Loucy (cell line): ENCODE results near the gene EHD2.

Source experiments
- H2AFZ ChIP-seq: fragments of 200-600 bp; sonication (generic); 2 replicates; pipeline ENCODE4 v1.6.0; 2016; ENCODE audit warnings: antibody characterized with exemption, mild to moderate bottlenecking, low read length, moderate library complexity
- H3F3A ChIP-seq: fragments of 200-600 bp; 2 replicates; pipeline ENCODE4 v1.6.0; 2016; ENCODE audit warnings: antibody characterized with exemption, low read depth, mild to moderate bottlenecking
- H3K27me3 ChIP-seq: fragments of 200-600 bp; sonication (generic); 2 replicates; pipeline ENCODE4 v1.6.1; 2014; ENCODE audit warnings: low read length, mild to moderate bottlenecking; ENCODE audit not compliant: insufficient read depth, poor library complexity, severe bottlenecking
- H3K36me3 ChIP-seq: fragments of 200-600 bp; sonication (generic); 2 replicates; pipeline ENCODE4 v1.6.1; 2016; ENCODE audit warnings: low read length; ENCODE audit not compliant: insufficient read depth
- H3K4me1 ChIP-seq: fragments of 200-600 bp; sonication (generic); 2 replicates; pipeline ENCODE4 v1.5.1; 2014; ENCODE audit warnings: low read length, mild to moderate bottlenecking; ENCODE audit not compliant: insufficient read depth, poor library complexity, severe bottlenecking
- H3K4me2 ChIP-seq: fragments of 200-600 bp; sonication (generic); 2 replicates; pipeline ENCODE4 v1.6.0; 2014; ENCODE audit warnings: antibody characterized with exemption, low read length, low read depth, mild to moderate bottlenecking; ENCODE audit not compliant: poor library complexity, severe bottlenecking
- H3K4me3 ChIP-seq: fragments of 200-600 bp; sonication (generic); 2 replicates; pipeline ENCODE4 v1.5.1; 2014; ENCODE audit warnings: low read length, mild to moderate bottlenecking, mixed read lengths; ENCODE audit not compliant: poor library complexity, severe bottlenecking
- H3K79me2 ChIP-seq: fragments of 200-600 bp; sonication (generic); 2 replicates; pipeline ENCODE4 v1.6.1; 2014; ENCODE audit warnings: low read length; ENCODE audit not compliant: insufficient read depth
- H3K9ac ChIP-seq: fragments of 200-600 bp; sonication (generic); 2 replicates; pipeline ENCODE4 v1.6.0; 2014; ENCODE audit warnings: mild to moderate bottlenecking, low read depth, low read length, moderate library complexity; ENCODE audit not compliant: poor library complexity, severe bottlenecking
- H3K9me2 ChIP-seq: fragments of 200-600 bp; sonication (generic); replicated peaks from 2 replicates; pipeline ENCODE4 v1.6.1; 2016; ENCODE audit warnings: low read depth, low read length, mixed read lengths
- H3K9me3 ChIP-seq: fragments of 200-600 bp; sonication (generic); 2 replicates; pipeline ENCODE4 v1.6.1; 2014; ENCODE audit warnings: mild to moderate bottlenecking, antibody characterized with exemption, low read length, low read depth; ENCODE audit not compliant: insufficient read depth
- H4K20me1 ChIP-seq: fragments of 200-600 bp; sonication (generic); 2 replicates; pipeline ENCODE4 v1.6.0; 2014; ENCODE audit warnings: antibody characterized with exemption, low read length, mild to moderate bottlenecking; ENCODE audit not compliant: insufficient read depth, poor library complexity, severe bottlenecking
- EZH2phosphoT487 ChIP-seq: fragments of 200-600 bp; IDR thresholded peaks from 2 replicates; pipeline ENCODE4 v1.6.1; 2018; ENCODE audit warnings: antibody characterized with exemption, mild to moderate bottlenecking, moderate library complexity, borderline replicate concordance
- TF ChIP-seq, protein P1 (sequence below): fragments of 200-600 bp; sonication (generic); conservative IDR thresholded peaks from 2 replicates; pipeline ENCODE4 v1.5.1; 2014; ENCODE audit warnings: mild to moderate bottlenecking, antibody characterized with exemption, low read length

EHD2 gene

DNA sequence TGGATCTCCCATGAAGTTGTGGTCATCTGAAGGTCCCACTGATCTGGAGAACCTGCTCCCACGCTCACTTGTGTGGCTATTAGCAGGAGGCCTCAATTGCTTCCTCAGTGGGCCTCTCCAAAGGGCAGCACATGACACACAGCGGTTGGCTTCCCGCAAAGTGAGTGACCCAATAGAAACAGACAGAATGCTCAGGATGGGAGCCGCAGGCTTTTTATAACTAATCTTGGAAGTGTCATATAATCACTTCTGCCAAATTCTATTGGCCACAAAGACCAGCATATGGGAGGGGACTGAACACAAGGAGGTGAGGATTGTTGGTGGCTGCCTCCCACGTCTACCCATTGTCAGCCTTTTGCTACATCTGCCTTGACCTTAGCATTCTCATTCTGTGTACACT lies 22.1 kb upstream of the EHD2 start:
- no peak overlapping the region for H2AFZ ChIP-seq
- H3K4me3 ChIP-seq = no peak overlapping the region
- no peaks in the 10 kb centered on the region for H4K20me1 ChIP-seq
- no peak overlapping the region for H3K4me2 ChIP-seq
- TF ChIP-seq, protein P1, sequence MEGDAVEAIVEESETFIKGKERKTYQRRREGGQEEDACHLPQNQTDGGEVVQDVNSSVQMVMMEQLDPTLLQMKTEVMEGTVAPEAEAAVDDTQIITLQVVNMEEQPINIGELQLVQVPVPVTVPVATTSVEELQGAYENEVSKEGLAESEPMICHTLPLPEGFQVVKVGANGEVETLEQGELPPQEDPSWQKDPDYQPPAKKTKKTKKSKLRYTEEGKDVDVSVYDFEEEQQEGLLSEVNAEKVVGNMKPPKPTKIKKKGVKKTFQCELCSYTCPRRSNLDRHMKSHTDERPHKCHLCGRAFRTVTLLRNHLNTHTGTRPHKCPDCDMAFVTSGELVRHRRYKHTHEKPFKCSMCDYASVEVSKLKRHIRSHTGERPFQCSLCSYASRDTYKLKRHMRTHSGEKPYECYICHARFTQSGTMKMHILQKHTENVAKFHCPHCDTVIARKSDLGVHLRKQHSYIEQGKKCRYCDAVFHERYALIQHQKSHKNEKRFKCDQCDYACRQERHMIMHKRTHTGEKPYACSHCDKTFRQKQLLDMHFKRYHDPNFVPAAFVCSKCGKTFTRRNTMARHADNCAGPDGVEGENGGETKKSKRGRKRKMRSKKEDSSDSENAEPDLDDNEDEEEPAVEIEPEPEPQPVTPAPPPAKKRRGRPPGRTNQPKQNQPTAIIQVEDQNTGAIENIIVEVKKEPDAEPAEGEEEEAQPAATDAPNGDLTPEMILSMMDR = no peak
- no peak for TF ChIP-seq EZH2phosphoT487
- H3K27me3 ChIP-seq = no peaks in the 10 kb centered on the region
- no peaks in the 10 kb centered on the region for H3K79me2 ChIP-seq
- no peaks in the 10 kb centered on the region for H3K9me2 ChIP-seq
- H3K4me1 ChIP-seq = no peaks in the 10 kb centered on the region
- no peaks in the 10 kb centered on the region for H3F3A ChIP-seq
- no peaks in the 10 kb centered on the region; the same call in 1 of the 2 replicates for H3K36me3 ChIP-seq
- no peaks in the 10 kb centered on the region for H3K9me3 ChIP-seq
- H3K9ac ChIP-seq = no peak overlapping the region

DNA sequence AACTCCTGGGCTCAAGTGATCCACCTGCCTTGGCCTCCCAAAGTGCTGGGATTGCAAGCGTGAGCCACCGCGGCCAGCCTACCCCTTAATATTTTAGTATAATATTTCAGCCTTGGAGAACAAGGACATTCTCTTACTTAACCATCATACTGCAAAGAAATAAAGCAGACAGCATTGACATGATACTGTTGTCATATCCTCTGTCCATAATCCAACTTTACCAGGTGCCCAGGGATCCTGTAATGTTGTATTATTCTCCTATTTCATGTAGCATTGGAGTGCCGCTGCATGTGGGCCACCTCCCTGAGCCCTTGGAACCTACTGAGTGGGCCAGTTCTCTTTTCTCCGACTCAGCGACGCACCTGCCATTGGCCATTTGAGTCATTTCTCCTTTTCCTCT lies 21.4 kb upstream of the EHD2 start:
- Histone ChIP-seq H3K9ac (no peak overlapping the region), H3K4me1 (no peaks in the 10 kb centered on the region), H3F3A (no peaks in the 10 kb centered on the region), H3K9me3 (no peaks in the 10 kb centered on the region), H3K36me3 (no peaks in the 10 kb centered on the region; the same call in 1 of the 2 replicates), H3K27me3 (no peaks in the 10 kb centered on the region), H3K79me2 (no peaks in the 10 kb centered on the region), H2AFZ (no peak overlapping the region), H4K20me1 (no peaks in the 10 kb centered on the region), H3K4me3 (no peak overlapping the region), H3K9me2 (no peaks in the 10 kb centered on the region), H3K4me2 (no peak overlapping the region)
- TF ChIP-seq, protein P1 = no peak
- no peak for TF ChIP-seq EZH2phosphoT487

DNA sequence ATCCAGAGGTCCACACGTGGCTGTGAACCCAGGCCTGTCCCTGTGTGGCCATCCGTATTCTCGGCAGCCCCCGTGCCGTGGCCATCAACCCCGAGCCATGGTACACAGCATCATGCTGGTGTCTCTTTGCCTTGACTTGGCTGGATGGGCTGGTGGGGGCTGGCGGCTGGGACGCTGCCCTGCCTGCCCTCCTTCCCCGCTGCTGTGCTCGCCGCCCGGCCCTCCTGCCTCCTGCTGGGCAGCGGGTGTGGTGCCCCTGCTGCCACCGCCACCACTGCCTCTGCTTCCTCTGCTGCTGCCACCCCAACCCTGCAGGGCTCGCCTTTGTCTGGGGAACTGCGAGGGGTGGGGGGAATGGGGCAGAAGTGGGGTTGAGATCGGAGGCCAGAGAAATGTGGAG lies 19.7 kb upstream of the EHD2 start:
- H4K20me1 ChIP-seq = no peaks in the 10 kb centered on the region
- no peaks in the 10 kb centered on the region; the same call in 1 of the 2 replicates for H3K36me3 ChIP-seq

More for the DNA sequence above, 19.7 kb upstream of the EHD2 start:
- Histone ChIP-seq H3K9me2 (no peaks in the 10 kb centered on the region), H3K79me2 (no peaks in the 10 kb centered on the region), H3K9me3 (no peaks in the 10 kb centered on the region), H2AFZ (no peak overlapping the region), H3F3A (no peaks in the 10 kb centered on the region), H3K9ac (no peak overlapping the region), H3K4me2 (no peak overlapping the region), H3K27me3 (no peaks in the 10 kb centered on the region), H3K4me3 (no peak overlapping the region), H3K4me1 (no peaks in the 10 kb centered on the region)
- TF ChIP-seq EZH2phosphoT487 = no peak
- TF ChIP-seq, protein P1 = no peak
